ENCODE results near the gene IGFL2. TPM values are rescaled to one million over a fixed set of nuclear protein-coding genes. Genes with fewer than 3 reads are reported as not detected.

IGFL2 gene
- total RNA-seq, 3 donors from 2014 or later = 0.38 to 0.53 TPM; not detected in 1

GRCh38 chr19:46197314-46198070 is 49.5 kb downstream of the IGFL2 start:
- no peaks in the 10 kb centered on the region for H3K4me1 ChIP-seq (ENCODE audit: low read depth)
- DNase-seq (no peak), ATAC-seq (no peak)
- no peaks in the 10 kb centered on the region for H3K9me3 ChIP-seq
- no peak overlapping the region for H3K4me3 ChIP-seq
- intact Hi-C loops (cut with DNase I, micrococcal nuclease) = loop anchor here in 1 of 2 donors (10.0 kb wide), 1 partner anchor 113 kb away; no protein-coding TSS in a partner anchor
- H3K36me3 ChIP-seq (ENCODE audit: low read depth) = no peaks in the 10 kb centered on the region
- TF ChIP-seq CTCF (IDR thresholded peaks at IDR 0.05) = no peak

- Histone ChIP-seq H3K4me1 (ENCODE audit: low read depth) (no peaks in the 10 kb centered on the region), H3K4me3 (no peak overlapping the region), H3K9me3 (no peaks in the 10 kb centered on the region), H3K36me3 (ENCODE audit: low read depth) (no peaks in the 10 kb centered on the region)
- TF ChIP-seq CTCF (IDR thresholded peaks at IDR 0.05) = no peak
- intact Hi-C loops (cut with DNase I, micrococcal nuclease) = loop anchor here in 1 of 2 donors (10.0 kb wide), 1 partner anchor 114 kb away; no protein-coding TSS in a partner anchor
- DNase-seq (no peak), ATAC-seq (no peak)
Measured at GRCh38 chr19:46198756-46199155, 50.7 kb downstream of the IGFL2 start.

GRCh38 chr19:46201454-46202310 is 53.6 kb downstream of the IGFL2 start:
- H3K36me3 ChIP-seq (ENCODE audit: low read depth) = no peaks in the 10 kb centered on the region
- TF ChIP-seq CTCF (IDR thresholded peaks at IDR 0.05) = no peak
- H3K4me1 ChIP-seq (ENCODE audit: low read depth) = no peaks in the 10 kb centered on the region
- intact Hi-C loops (cut with DNase I, micrococcal nuclease) = no loop called here
- no peak for DNase-seq
- ATAC-seq = no peak
- H3K9me3 ChIP-seq = no peaks in the 10 kb centered on the region
- no peak overlapping the region for H3K4me3 ChIP-seq

GRCh38 chr19:46202426-46202825 is 54.4 kb downstream of the IGFL2 start:
- Histone ChIP-seq H3K9me3 (no peaks in the 10 kb centered on the region), H3K36me3 (ENCODE audit: low read depth) (no peaks in the 10 kb centered on the region), H3K4me3 (no peak overlapping the region), H3K4me1 (ENCODE audit: low read depth) (no peaks in the 10 kb centered on the region)
- no peak for ATAC-seq
- TF ChIP-seq CTCF (IDR thresholded peaks at IDR 0.05) = no peak
- DNase-seq = no peak
- intact Hi-C loops (cut with DNase I, micrococcal nuclease) = no loop called here

GRCh38 chr19:46202872-46203860 is 55.1 kb downstream of the IGFL2 start:
- DNase-seq = no peak
- TF ChIP-seq CTCF (IDR thresholded peaks at IDR 0.05) = no peak
- no peak for ATAC-seq
- Histone ChIP-seq H3K4me3 (no peak overlapping the region), H3K9me3 (no peaks in the 10 kb centered on the region), H3K4me1 (ENCODE audit: low read depth) (no peaks in the 10 kb centered on the region), H3K36me3 (ENCODE audit: low read depth) (no peaks in the 10 kb centered on the region)
- intact Hi-C loops (cut with DNase I, micrococcal nuclease) = no loop called here
